NCI-H146 (cell line): ENCODE data around the gene GRAMD1B.

Source experiments
- DNase-seq: peaks from one replicate; lab custom pipeline; 2025; lab: John Stamatoyannopoulos, UW

The GRAMD1B gene

GRCh38 chr11:123588117-123588863 lies 158.2 kb downstream of the GRAMD1B start:
- no peak for DNase-seq

GRCh38 chr11:123588864-123589262 lies 158.8 kb downstream of the GRAMD1B start:
- no peak for DNase-seq

DNA sequence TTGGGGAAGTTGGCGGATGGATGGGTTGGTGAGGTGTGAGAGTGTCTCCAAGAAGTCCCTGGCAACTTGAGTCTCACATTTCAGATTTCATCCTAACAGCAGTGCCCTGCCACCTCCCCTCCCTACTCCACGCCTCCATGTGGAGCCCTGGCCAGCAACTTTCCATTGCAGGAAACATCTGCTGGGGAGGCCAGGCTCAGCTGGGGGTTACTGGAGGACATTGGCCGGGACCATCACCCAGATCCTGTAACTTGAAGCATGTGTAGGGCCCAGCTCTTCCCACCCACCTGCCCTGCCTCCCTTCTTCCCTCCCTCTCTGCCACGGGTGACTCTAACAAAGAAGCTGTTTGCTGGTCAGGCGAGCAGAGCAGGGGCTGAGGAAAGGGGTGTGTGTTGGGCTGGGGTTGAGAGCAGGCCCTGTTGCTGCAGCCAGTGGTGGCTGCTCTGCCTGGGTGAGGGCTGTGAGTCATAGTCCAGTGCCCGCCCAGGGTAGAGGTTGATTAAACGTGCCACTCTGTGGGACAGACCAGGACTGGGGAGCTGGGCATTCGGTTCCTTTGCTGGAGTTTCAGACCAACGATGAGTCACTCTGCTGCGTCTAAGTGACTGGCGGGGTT lies 160.3 kb downstream of the GRAMD1B start:
- DNase-seq = no peak

- DNase-seq = no peak
Measured at GRCh38 chr11:123593570-123593969, 163.5 kb downstream of the GRAMD1B start.

DNA sequence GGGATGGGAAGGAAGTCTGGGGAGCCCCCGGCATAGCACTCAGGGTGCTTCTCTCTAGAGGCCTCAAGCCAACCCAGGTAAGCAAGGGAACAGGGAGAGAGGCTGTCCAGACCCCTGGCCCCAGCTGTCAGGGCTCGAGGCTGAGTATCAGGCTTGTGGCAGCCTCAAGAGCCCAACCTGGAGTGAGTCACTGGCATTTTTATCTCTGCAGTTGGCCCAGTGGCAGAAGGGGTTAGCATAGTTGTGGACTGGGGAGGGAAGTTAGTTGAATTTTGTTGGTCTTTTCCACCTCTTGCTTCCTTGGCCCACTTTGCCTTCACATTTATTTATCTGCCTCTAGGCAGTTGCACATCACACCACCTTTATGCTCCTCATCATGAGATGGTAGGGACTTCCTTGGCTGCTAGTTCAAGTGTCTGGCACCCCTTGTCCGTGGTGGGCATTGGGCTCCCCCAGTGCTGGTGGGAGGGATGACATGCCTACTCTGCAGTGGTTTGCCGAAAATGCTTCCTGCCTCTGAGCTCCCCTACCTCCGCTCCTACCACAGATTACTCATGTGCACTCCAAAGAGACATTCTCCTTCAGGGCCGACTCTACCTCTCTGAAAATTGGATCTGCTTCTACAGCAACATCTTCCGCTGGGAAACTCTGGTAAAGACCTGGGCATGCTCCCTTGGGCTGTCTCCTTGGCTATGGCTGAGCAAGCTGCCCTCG lies 164.3 kb downstream of the GRAMD1B start:
- no peak for DNase-seq

DNA sequence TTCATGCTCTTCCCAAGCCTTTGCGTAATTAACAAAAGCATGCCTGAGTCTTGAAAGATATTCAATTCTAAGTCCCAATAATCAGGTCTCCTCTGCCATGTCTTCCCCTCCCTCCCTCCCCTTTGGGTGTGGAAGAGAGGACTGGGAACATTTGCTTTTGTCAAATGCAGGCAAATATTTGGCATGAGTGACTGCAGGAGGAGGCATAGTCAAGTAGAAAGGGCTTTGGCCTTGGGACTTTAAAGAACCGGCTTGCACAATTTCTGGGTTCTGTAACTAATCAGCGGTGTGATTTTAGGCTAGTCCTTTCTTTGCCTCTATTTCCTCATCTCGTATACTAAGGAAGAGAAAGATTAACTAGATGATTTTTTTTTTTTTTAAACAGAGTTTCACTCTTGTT lies 164.9 kb downstream of the GRAMD1B start:
- DNase-seq = no peak

DNA sequence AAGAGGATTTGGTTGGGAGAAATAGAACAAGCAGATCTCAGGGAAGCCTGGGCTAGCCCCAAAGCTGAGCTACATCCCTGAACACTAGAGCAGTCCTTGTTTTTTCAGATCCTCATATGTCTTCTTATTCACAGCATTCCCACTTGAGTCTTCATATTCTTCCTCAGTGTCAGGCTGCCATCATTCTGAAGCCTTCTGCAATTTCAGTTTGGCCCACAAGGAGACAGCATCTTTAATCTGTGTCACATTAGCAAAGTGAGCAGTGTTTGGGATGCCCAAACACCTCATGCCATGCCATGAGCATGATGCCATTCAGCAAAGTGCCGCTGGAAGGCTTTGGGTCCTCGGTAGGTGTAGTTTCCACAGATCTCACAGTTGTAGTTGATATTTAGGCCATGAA lies 167.8 kb downstream of the GRAMD1B start:
- no peak for DNase-seq

- DNase-seq = no peak
Measured at GRCh38 chr11:123601136-123601535, 171.1 kb downstream of the GRAMD1B start.

- DNase-seq = no peak
Measured at GRCh38 chr11:123601743-123602142, 171.7 kb downstream of the GRAMD1B start.

DNA sequence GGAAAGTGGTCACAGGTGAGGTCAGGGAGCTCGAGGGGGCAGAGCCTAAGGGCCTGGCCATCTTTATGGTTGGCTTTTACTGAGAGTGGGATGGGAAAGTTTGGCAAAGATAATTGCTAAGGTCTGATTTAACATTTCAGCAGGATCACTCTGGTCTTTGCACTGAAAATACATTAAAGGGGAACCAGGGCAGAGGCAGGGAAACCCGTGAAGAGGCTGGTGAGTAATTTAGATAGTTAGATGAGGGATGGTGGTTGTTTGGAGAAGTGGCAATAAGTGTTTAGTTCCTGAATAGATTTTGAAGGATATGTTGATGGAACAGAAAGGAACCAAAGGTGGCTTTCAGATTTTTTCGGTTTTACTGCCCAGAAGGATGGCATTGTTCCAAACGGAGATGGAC lies 173.6 kb downstream of the GRAMD1B start:
- no peak for DNase-seq

- no peak for DNase-seq
Measured at GRCh38 chr11:123607781-123608180, 177.7 kb downstream of the GRAMD1B start.

DNA sequence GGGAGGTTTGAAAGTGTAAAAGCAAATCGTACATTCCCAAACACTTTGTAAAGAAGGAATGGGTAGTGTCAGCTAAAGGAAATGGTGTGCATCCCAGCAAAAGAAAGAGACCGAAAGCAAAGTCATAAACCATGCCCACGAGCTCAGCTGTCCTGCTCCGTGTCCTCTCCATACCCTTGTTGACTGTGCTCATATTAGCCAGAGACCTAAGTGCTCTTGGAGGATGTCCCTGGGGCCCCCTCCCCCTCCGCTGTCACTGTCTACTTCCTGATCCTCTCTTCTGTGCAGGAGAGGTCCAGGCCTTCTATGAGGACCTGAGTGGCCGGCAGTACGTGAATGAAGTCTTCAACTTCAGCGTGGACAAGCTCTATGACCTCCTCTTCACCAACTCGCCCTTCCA lies 178.3 kb downstream of the GRAMD1B start:
- no peak for DNase-seq

GRCh38 chr11:123608945-123609344 lies 178.9 kb downstream of the GRAMD1B start:
- no peak for DNase-seq

DNA sequence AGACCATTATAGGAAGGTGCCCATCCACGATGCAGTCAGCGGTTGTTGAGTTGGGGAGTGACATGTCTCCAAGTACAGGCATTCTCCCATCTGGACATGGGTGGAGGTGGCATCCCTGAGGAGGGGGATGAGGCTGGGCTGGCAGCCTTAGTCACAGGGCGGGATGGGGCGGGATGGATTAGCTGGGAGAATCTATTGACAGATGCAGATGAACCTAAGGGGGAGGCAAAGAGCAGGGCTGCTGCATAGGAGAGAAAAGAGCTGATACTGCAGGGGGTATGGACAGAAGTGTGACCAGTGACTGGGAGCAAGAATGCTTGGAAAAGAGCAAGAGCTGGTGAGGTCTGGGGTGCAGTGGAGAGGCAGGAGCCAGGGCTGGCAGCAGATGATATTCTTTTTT lies 181.6 kb downstream of the GRAMD1B start:
- DNase-seq = no peak

DNA sequence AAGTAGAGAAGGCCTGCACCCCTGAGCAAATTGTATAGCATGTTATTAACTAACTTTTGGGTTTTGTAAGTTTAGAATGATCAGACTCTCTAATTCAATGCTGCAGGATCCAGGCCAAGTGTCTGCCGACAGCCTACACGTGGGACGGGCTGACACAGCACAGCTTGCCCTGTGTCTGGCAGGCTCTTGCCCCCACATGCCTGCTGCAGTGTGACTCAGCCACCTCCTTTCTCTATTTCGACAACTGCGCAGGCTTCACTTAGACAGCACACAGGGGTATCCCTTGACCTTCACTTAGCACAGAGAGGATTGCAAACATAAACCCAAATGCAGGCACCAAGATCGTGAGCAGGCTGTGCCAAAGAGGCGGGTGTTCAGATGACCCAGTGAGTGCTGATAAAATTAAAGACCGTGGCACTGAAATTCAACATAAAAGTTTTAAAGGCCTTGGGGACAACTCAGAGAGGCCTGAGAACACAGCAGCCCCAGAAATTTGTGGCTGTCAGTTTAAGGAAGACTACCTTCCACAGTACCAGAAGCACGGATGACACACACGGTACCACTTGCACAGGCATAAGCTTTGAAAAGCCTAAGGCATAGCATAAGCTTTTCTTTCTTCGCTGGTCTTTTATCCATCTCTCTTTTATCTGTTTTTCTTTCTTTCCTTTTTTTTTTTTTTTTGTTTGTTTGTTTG lies 186.6 kb downstream of the GRAMD1B start:
- no peak for DNase-seq

DNA sequence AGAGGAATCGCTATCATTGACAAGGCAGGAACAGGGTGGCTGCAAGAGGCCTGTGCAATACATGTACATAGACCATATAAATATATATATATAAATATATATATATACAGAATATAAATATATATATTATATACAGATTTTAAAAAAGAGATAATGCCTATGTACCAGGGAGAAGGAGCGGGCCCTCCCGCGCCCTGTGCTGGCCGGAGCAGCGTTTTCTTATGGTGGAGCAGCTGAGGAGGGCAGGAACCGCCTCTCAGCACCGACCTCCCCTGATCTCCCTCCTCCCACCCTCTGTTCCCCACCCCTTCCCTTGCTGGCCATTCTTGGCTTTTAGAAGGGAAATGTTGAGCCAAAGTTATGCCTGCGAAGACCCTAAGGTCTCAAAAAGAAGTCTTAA lies 192.5 kb downstream of the GRAMD1B start:
- DNase-seq = no peak

GRCh38 chr11:123624974-123625373 lies 194.9 kb downstream of the GRAMD1B start:
- no peak for DNase-seq

DNA sequence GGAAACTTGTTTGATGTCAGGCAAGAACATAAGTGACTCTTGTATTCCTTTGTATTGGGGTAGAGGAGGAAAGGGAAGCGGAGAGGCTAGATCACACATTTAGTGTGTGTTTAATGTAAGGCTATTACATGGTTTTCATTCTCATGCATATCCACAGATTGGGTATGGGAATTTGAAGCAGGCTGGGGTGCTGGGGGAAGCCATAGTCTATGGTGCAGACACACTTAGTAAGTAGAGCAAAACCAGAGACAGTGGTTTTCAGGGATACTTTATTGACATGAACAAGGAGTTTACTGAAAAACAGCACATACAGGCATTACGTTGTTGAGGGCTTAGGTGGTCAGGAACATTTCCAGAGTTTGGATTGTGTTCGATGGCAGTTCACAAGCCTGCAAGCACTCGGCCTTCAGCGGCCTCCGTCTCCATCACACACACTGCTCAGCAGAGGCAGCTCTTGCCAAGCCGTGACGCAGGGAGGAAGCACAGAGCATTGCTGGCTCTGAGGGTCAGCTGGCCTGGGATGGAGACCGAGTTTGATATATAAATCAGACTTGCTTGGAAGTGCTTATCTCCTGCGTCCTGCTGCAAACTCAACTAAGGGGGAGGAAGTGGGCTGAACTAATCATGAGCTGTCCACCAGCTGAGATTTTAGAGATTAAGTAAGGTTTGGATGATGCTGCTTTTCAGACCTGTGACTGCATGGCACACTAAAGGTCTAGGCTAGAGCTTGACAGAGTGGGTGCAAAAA lies 199.0 kb downstream of the GRAMD1B start:
- DNase-seq = no peak

DNA sequence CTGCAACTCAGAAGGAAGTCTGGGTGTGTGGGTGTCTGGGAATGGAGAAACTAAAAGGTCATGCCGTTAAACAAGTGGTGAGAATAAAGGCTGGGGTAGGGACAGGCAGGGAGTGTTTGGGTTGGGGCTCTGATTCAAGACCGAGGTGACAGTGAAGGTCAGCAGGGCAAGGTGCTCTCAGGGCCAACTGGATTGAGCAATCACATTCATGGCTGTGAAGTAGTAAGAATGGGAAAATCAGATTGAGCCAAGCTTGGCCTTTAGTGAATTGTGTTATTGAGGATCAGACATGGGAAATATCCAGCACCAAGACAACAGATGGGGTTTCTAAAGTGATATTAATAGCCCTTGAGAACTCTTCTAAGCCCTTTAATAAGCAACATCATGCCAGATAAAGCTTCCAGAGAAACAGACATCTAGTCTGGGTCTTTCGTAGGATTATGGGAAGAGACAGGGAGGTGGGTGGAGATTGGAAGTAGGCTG lies 200.1 kb downstream of the GRAMD1B start:
- no peak for DNase-seq

DNA sequence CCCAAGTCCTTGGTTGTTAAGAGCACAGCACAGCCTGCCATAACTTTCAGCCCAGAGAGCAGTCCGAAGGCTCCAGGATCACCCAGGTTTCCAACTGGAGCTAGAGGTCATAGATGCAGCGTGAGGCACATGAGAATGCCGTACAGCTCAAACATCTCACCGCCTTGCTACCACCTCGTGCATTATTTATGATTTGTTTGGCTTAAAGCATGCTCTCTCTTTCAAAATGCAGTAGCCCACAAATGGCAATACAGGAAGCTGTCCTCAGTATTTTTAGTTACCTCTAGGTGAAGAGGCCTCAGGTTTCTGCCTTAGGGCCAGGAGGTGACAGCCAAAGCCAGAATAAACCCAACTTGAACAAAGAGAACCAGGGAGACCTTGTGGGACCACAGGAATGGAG lies 210.0 kb downstream of the GRAMD1B start:
- DNase-seq = no peak

GRCh38 chr11:123640677-123641494 lies 210.8 kb downstream of the GRAMD1B start:
- no peak for DNase-seq
